HEK293 (cell line): Measurements from ENCODE around the gene GALNT2.

Source experiments
- IKZF3 ChIP-seq: fragments of 450-650 bp; IDR thresholded peaks from 2 replicates; pipeline ENCODE4 v1.5.0; 2018; ENCODE audit warnings: missing biosample characterization, mild to moderate bottlenecking, missing genetic modification characterization, moderate library complexity
- KLF10 ChIP-seq: fragments of 450-650 bp; IDR thresholded peaks from 2 replicates; pipeline ENCODE4 v1.5.1; 2018; ENCODE audit warnings: missing biosample characterization, mild to moderate bottlenecking, missing genetic modification characterization
- KLF9 ChIP-seq: fragments of 450-650 bp; formaldehyde crosslinking; IDR thresholded peaks from 2 replicates; pipeline ENCODE4 v1.5.1; 2016; ENCODE audit warnings: missing biosample characterization, missing genetic modification characterization, low read depth
- TSHZ1 ChIP-seq: fragments of 450-650 bp; formaldehyde crosslinking; IDR thresholded peaks from 2 replicates; pipeline ENCODE4 v1.5.1; 2016; ENCODE audit warnings: missing biosample characterization, missing genetic modification characterization, borderline replicate concordance
- ZNF140 ChIP-seq: fragments of 450-650 bp; formaldehyde crosslinking; IDR thresholded peaks from 2 replicates; pipeline ENCODE4 v1.5.1; 2016; ENCODE audit warnings: missing biosample characterization, missing genetic modification characterization
- ZNF488 ChIP-seq: fragments of 450-650 bp; formaldehyde crosslinking; IDR thresholded peaks from 2 replicates; pipeline ENCODE4 v1.5.1; 2016; ENCODE audit warnings: missing biosample characterization, missing genetic modification characterization
- ZNF501 ChIP-seq: fragments of 450-650 bp; formaldehyde crosslinking; IDR thresholded peaks from 2 replicates; pipeline ENCODE4 v1.5.1; 2016; ENCODE audit warnings: missing biosample characterization, missing genetic modification characterization
- ZNF776 ChIP-seq: fragments of 450-650 bp; formaldehyde crosslinking; IDR thresholded peaks from 2 replicates; pipeline ENCODE4 v1.5.0; 2017; ENCODE audit warnings: missing biosample characterization, missing genetic modification characterization, borderline replicate concordance
- TF ChIP-seq, protein P1 (sequence below): IDR thresholded peaks from 2 replicates; pipeline ENCODE4 v1.6.1; 2011; ENCODE audit warnings: mild to moderate bottlenecking, low read depth, low read length, borderline replicate concordance

DNA sequence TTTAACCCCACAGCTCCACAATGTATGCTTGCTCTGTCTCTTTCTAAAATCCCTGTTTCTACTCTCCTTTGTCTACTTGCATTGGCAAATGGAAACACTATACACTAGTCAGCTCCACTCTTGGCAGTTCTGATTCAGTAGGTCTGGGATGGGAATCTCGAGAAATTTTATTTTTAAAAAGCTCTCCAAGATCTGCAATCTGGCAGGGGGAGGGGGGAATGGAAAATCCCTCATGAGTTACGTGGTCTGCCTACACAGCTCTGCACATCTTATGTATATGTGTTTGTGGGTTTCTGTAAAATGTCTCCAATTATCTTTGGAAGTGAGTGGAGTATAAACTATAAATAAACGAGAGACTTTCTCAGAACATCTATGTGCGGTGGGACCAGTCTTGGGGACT, 9.9 kb upstream of the GALNT2 start:
- TF ChIP-seq KLF10 (tag by site-specific recombination), result no peak
- no peak for TF ChIP-seq IKZF3 (tag by site-specific recombination)
- no peak for TF ChIP-seq ZNF501
- no peak for TF ChIP-seq ZNF488 (tag by site-specific recombination)
- TF ChIP-seq, protein P1, sequence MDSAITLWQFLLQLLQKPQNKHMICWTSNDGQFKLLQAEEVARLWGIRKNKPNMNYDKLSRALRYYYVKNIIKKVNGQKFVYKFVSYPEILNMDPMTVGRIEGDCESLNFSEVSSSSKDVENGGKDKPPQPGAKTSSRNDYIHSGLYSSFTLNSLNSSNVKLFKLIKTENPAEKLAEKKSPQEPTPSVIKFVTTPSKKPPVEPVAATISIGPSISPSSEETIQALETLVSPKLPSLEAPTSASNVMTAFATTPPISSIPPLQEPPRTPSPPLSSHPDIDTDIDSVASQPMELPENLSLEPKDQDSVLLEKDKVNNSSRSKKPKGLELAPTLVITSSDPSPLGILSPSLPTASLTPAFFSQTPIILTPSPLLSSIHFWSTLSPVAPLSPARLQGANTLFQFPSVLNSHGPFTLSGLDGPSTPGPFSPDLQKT, result no peak
- TF ChIP-seq TSHZ1 (tag by site-specific recombination), result no peak
- TF ChIP-seq ZNF140 (tag by site-specific recombination), result no peak
- no peak for TF ChIP-seq KLF9
- no peak for TF ChIP-seq ZNF776 (tag by site-specific recombination)
